HG02870 (cell line): Measurements from ENCODE around the gene USP9Y.
"Not testable (repeated sequence)": the region's sequence is repeated elsewhere in the genome, so short reads cannot be mapped to it uniquely, and the experiment has no call there.

Source experiments
- ATAC-seq: cut with Tn5 transposase; IDR thresholded peaks from one replicate; pipeline ENCODE4 v1.9.1; 2021; ENCODE audit warnings: mild to moderate bottlenecking, moderate library complexity; ENCODE audit not compliant: unreplicated experiment

Gene USP9Y

GRCh38 chrY:12701181-12701695 is at the start of gene USP9Y:
TSS of gene USP9Y (plus strand) at chrY:12701231. CDS start at chrY:12709448, 8,217 bp downstream.
- ATAC-seq: no peak

GRCh38 chrY:12651621-12652036 is 49.4 kb upstream of the USP9Y start:
- ATAC-seq: no peak

- ATAC-seq: no peak
Measured at GRCh38 chrY:12661745-12662681, 39.0 kb upstream of the USP9Y start.

GRCh38 chrY:12662745-12663591 is 38.1 kb upstream of the USP9Y start:
- no peak for ATAC-seq

GRCh38 chrY:12663845-12664244 is 37.2 kb upstream of the USP9Y start:
- ATAC-seq: not testable (repeated sequence)

- ATAC-seq: no peak
Measured at GRCh38 chrY:12678111-12678510, 22.9 kb upstream of the USP9Y start.

- no peak for ATAC-seq
Measured at GRCh38 chrY:12681535-12681934, 19.5 kb upstream of the USP9Y start.

GRCh38 chrY:12688337-12688736 is 12.7 kb upstream of the USP9Y start:
- no peak for ATAC-seq

GRCh38 chrY:12700087-12700486 is 944 bp upstream of the USP9Y start:
- ATAC-seq: no peak

- no peak for ATAC-seq
Measured at GRCh38 chrY:12702174-12702573, 1.1 kb downstream of the USP9Y start.

- no peak for ATAC-seq
Measured at GRCh38 chrY:12710460-12710859, 9.4 kb downstream of the USP9Y start.

- ATAC-seq: no peak
Measured at GRCh38 chrY:12715376-12715775, 14.3 kb downstream of the USP9Y start.

- ATAC-seq: no peak
Measured at GRCh38 chrY:12729746-12730145, 28.7 kb downstream of the USP9Y start.

- ATAC-seq: no peak
Measured at GRCh38 chrY:12733625-12734024, 32.6 kb downstream of the USP9Y start.

- ATAC-seq: no peak
Measured at GRCh38 chrY:12734051-12734450, 33.0 kb downstream of the USP9Y start.

GRCh38 chrY:12741414-12741813 is 40.4 kb downstream of the USP9Y start:
- ATAC-seq: no peak

- no peak for ATAC-seq
Measured at GRCh38 chrY:12742725-12743124, 41.7 kb downstream of the USP9Y start.

- no peak for ATAC-seq
Measured at GRCh38 chrY:12744091-12744490, 43.1 kb downstream of the USP9Y start.

GRCh38 chrY:12749293-12749692 is 48.3 kb downstream of the USP9Y start:
- no peak for ATAC-seq

GRCh38 chrY:12752856-12753255 is 51.8 kb downstream of the USP9Y start:
- no peak for ATAC-seq

- ATAC-seq: no peak
Measured at GRCh38 chrY:12756021-12756420, 55.0 kb downstream of the USP9Y start.
